ENCODE results near the gene FRYL.

DNA sequence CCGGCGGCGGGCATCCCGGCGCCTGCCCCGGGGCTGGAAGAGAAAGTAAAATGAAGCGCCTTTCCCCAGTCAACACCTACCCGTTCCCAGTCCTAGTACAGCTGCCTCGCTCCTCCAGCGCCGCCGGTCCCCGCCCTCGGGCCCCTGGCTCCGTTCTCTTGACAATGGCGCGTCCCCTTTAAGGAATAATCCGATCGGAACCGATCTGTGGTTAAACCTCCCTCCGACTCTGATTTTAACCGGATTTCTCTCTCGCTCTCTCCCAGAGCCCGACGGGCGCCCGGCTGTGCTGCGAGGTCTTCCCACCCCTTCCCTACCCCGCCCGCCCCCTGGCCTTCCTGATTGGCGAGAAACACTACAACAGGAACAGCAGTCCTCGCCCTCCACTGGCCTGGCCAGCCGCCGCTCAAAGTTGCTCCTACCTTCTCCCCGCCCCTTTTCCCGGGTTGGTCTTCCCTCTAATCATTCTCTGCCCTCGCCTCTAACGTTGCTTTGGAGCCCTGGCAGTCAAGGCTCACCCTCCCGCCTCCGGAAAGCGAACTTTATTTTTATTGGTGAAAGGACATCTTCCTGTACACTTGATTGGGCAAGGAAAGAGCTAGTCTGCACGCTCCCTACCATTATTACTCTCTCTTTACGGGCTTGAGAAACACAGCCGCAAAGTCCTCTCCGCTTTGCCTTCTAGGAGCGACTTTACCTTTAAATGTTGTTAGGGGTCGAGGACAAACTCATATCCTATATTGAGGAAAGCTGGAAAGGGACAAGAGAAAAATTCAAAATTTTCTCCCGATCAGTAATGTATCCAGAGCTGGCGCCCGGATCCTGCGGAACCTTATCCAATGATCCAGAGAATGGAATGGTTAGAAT, at the start of gene FRYL:
- TF ChIP-seq, protein P1, sequence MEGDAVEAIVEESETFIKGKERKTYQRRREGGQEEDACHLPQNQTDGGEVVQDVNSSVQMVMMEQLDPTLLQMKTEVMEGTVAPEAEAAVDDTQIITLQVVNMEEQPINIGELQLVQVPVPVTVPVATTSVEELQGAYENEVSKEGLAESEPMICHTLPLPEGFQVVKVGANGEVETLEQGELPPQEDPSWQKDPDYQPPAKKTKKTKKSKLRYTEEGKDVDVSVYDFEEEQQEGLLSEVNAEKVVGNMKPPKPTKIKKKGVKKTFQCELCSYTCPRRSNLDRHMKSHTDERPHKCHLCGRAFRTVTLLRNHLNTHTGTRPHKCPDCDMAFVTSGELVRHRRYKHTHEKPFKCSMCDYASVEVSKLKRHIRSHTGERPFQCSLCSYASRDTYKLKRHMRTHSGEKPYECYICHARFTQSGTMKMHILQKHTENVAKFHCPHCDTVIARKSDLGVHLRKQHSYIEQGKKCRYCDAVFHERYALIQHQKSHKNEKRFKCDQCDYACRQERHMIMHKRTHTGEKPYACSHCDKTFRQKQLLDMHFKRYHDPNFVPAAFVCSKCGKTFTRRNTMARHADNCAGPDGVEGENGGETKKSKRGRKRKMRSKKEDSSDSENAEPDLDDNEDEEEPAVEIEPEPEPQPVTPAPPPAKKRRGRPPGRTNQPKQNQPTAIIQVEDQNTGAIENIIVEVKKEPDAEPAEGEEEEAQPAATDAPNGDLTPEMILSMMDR (IDR thresholded peaks at IDR 0.05; ENCODE audit: insufficient read depth, low read length): no peak
- peak; percentile 49; the same call in 1 of the 2 replicates for TF ChIP-seq SPI1 (IDR thresholded peaks at IDR 0.05; ENCODE audit: borderline replicate concordance, low read depth)
- peak; percentile 44; the same call in 1 of the 2 replicates for TF ChIP-seq POLR2AphosphoS5 (IDR thresholded peaks at IDR 0.05; ENCODE audit: low read depth)
- TF ChIP-seq, protein P2, sequence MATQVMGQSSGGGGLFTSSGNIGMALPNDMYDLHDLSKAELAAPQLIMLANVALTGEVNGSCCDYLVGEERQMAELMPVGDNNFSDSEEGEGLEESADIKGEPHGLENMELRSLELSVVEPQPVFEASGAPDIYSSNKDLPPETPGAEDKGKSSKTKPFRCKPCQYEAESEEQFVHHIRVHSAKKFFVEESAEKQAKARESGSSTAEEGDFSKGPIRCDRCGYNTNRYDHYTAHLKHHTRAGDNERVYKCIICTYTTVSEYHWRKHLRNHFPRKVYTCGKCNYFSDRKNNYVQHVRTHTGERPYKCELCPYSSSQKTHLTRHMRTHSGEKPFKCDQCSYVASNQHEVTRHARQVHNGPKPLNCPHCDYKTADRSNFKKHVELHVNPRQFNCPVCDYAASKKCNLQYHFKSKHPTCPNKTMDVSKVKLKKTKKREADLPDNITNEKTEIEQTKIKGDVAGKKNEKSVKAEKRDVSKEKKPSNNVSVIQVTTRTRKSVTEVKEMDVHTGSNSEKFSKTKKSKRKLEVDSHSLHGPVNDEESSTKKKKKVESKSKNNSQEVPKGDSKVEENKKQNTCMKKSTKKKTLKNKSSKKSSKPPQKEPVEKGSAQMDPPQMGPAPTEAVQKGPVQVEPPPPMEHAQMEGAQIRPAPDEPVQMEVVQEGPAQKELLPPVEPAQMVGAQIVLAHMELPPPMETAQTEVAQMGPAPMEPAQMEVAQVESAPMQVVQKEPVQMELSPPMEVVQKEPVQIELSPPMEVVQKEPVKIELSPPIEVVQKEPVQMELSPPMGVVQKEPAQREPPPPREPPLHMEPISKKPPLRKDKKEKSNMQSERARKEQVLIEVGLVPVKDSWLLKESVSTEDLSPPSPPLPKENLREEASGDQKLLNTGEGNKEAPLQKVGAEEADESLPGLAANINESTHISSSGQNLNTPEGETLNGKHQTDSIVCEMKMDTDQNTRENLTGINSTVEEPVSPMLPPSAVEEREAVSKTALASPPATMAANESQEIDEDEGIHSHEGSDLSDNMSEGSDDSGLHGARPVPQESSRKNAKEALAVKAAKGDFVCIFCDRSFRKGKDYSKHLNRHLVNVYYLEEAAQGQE (IDR thresholded peaks at IDR 0.05; ENCODE audit: insufficient replicate concordance, low read depth): peak; percentile 28
- peak; percentile 37; the same call in 1 of the 2 replicates for TF ChIP-seq GABPA (IDR thresholded peaks at IDR 0.05; ENCODE audit: low read depth)
